Naive B cell (primary cell): ENCODE data around the gene ITIH3. TPM values are rescaled to one million over a fixed set of nuclear protein-coding genes. Genes with fewer than 3 reads are reported as not detected.
A peak's percentile ranks its signal among the peaks of the same experiment; 100 is the strongest.

Experiments used
- ATAC-seq, 2 donors: fragments of 150-1000 bp; cut with Tn5 transposase; 2 replicates each; pipeline ENCODE4 v1.10.0; 2021; ENCODE audit warnings: low read depth in 2 of 2, mild to moderate bottlenecking in 2 of 2, moderate library complexity in 2 of 2
- DNase-seq: peaks from one replicate; pipeline ENCODE4 v3.0.0; 2022
- H3K27ac Mint-ChIP-seq, 6 donors: one replicate each; pipeline ENCODE4 v1.8.0; 2020 to 2022; ENCODE audit warnings: mild to moderate bottlenecking in 6 of 6, mixed read lengths in 6 of 6, moderate library complexity in 5 of 6, inconsistent platforms in 2 of 6
- H3K27me3 Mint-ChIP-seq, 3 donors: one replicate each; pipeline ENCODE4 v1.8.0; 2021 to 2022; ENCODE audit warnings: mixed read lengths in 3 of 3, mild to moderate bottlenecking in 1 of 3
- H3K36me3 Mint-ChIP-seq, 2 donors: one replicate each; pipeline ENCODE4 v1.8.0; 2020 to 2022; ENCODE audit warnings: mixed read lengths in 2 of 2, inconsistent platforms in 1 of 2, mild to moderate bottlenecking in 1 of 2
- H3K4me1 Mint-ChIP-seq, 3 donors: one replicate each; pipeline ENCODE4 v1.8.0; 2020 to 2022; ENCODE audit warnings: mixed read lengths in 3 of 3, inconsistent platforms in 1 of 3, mild to moderate bottlenecking in 1 of 3, moderate library complexity in 1 of 3
- H3K4me3 Mint-ChIP-seq, 8 donors: one replicate each; pipeline ENCODE4 v1.8.0; 2020 to 2022; ENCODE audit warnings: mild to moderate bottlenecking in 8 of 8, mixed read lengths in 8 of 8, moderate library complexity in 8 of 8, inconsistent platforms in 2 of 8
- H3K9me3 Mint-ChIP-seq, 7 donors: one replicate each; pipeline ENCODE4 v1.8.0; 2020 to 2022; ENCODE audit warnings: mixed read lengths in 7 of 7, mild to moderate bottlenecking in 5 of 7, inconsistent platforms in 2 of 7, moderate library complexity in 1 of 7
- polyA plus RNA-seq, 6 donors: library from polyadenylated mRNA; unstranded; fragments of 300-500 nt; fragmentation: Illumina TruSeq; gene quantifications; one replicate each; pipeline ENCODE4 v1.2.3, GENCODE V29; 2021; ENCODE audit warnings: low read depth in 6 of 6

The ITIH3 gene
- polyA plus RNA-seq, 6 donors from 2014 or later = not detected

DNA sequence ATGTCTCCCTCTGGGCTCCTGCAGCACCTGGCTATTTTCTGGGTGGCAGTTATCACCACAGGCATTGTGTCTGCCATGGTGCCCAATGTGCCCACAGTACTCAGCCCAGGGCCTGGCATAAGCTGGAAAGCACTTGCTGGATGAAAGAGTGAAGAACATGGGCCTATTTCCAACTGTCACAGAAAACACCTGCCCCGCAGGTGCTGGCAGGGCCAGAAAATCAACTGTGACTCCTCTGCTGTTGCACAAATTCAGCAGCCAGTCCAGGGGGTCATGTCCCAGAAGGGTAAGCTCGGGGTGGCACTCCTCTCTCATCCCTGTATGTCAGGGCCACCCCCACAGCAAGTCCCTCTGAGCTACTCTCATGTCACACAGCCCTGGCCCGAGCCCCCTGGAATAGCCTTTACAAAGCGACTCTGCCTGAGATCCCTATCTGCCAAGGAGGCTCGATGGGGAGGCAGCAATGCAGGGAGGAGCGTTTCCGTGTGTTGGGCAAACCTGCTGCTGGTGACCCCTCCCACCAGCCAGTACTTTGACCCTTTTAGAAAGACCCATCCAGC lies 16.9 kb downstream of the ITIH3 start:
- H3K36me3 Mint-ChIP-seq = no peaks in the 10 kb centered on the region
- H3K27me3 Mint-ChIP-seq = no peaks in the 10 kb centered on the region
- DNase-seq = no peak
- H3K27ac Mint-ChIP-seq = peak overlapping the region in 1 of 6 donors; percentile 62
- peaks cover 0 to 2% (median 0%) of the 10 kb centered on the region in 7 donors for H3K9me3 Mint-ChIP-seq
- ATAC-seq = no peak
- H3K4me1 Mint-ChIP-seq = no peaks in the 10 kb centered on the region
- H3K4me3 Mint-ChIP-seq = no peak overlapping the region

DNA sequence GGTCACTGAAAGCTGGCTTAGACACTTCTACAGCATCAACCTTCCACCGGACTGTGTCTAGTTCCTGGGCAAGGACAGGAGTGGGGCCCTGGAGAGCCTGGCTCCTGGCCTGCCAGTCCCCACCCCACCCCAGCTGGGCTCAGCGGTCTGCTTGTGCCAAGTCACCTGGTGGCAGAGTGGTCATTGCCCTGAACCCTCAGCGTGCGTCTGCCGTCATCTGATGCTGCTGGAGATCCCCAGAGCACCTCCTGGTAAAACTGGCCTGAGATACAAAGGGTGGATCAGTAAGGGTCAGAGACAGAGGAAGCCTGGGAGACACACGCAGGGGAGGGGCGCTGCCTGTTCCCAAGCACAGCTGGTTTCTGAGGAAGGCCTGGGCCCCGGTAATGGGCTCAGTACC lies 19.2 kb downstream of the ITIH3 start:
- no peak for ATAC-seq
- Mint-ChIP-seq H3K36me3 (no peaks in the 10 kb centered on the region), H3K9me3 (peaks cover 0 to 2% (median 0%) of the 10 kb centered on the region in 7 donors), H3K27me3 (no peaks in the 10 kb centered on the region), H3K4me3 (no peak overlapping the region), H3K4me1 (no peaks in the 10 kb centered on the region), H3K27ac (no peak overlapping the region)
- no peak for DNase-seq

DNA sequence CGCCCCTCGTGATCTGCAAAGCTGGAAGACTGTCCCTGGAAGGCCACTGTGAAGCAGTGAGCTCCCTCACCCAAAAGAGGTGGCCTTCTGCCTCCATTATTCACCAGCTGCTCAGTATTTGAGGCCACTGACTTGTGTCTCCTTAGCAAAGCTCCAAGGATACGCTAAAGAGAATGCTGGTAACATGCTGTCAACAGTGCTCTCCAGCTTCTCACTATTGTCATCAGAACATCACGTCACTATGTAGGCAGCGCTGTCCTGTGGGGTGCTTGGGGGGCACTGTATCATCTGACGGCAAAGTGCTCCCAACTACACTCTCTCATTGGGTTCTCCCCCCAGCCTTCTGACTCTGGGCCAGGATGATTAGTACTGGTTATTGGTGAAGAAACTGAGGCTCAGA lies 21.6 kb downstream of the ITIH3 start:
- Mint-ChIP-seq H3K27me3 (no peaks in the 10 kb centered on the region), H3K4me3 (no peak overlapping the region), H3K4me1 (no peaks in the 10 kb centered on the region), H3K9me3 (no peaks in the 10 kb centered on the region), H3K27ac (peak overlapping the region in 1 of 6 donors; percentile 51), H3K36me3 (no peaks in the 10 kb centered on the region)
- DNase-seq = no peak
- no peak for ATAC-seq

DNA sequence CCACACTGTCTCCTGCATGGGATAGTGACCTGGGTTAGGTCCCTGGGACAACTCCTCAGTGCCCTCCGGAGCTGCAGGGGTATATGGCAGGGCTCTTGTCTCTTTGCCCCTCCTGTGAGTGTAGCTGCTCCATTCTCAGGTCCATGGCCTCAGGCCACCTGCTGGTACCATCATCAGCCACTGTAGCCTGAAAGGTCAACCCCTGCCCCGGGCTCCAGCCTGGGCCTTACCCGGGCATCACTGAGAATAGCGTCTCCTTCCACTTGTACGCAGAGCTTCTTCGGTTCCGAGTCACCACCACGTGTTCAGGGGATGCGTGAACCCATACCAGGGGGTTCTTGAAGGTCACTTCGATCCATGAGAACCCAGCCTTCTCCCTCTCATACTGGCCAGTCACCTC lies 22.1 kb downstream of the ITIH3 start:
- Mint-ChIP-seq H3K36me3 (no peaks in the 10 kb centered on the region), H3K27ac (peak overlapping the region in 1 of 6 donors; percentile 51), H3K4me3 (no peak overlapping the region), H3K9me3 (no peaks in the 10 kb centered on the region), H3K27me3 (no peaks in the 10 kb centered on the region), H3K4me1 (no peaks in the 10 kb centered on the region)
- DNase-seq (no peak), ATAC-seq (no peak)

DNA sequence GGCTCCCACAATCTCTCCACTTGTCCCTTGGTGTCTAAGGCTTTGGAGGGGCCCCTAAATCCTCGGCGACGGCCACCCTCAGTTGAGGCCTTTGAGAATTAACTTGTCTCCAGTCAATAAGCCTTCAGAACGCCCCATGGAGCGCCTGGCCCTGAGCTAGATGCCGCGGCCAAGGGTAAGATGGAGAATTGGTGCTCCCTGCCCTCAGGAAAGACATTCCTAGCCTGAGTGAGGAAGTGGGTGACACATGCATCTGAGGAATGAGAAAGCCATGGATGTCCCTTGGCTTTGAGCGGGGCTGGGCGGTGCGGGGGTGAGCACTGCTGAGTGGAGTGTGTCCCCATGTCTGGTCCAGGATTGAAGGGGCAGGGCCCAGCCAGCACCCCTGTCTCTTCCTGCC lies 22.6 kb downstream of the ITIH3 start:
- Mint-ChIP-seq H3K27me3 (no peaks in the 10 kb centered on the region), H3K27ac (no peak overlapping the region), H3K36me3 (no peaks in the 10 kb centered on the region), H3K4me1 (no peaks in the 10 kb centered on the region), H3K9me3 (no peaks in the 10 kb centered on the region), H3K4me3 (no peak overlapping the region)
- ATAC-seq (no peak), DNase-seq (no peak)

DNA sequence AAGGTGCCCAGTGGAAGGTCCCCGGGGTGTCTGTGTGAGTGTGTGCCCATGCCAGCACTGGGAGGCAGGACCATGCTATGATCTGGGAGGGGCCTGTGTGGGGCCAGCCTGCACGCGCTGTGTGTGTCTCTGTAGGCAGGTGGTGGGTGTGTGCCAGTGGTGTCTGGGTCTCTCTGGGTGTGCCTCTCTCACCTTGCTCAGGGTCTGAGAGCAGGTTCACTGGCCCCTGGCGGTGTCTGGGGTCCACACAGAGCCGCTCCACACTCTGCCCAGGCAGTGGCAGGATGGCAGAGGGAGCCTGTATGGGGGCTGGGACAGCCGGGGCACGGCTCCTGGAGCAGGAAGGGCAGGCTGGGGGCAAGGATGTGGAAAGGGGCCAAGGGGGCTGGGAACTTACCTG lies 23.3 kb downstream of the ITIH3 start:
- H3K9me3 Mint-ChIP-seq = no peaks in the 10 kb centered on the region
- no peaks in the 10 kb centered on the region for H3K27me3 Mint-ChIP-seq
- ATAC-seq (no peak), DNase-seq (no peak)
- no peaks in the 10 kb centered on the region for H3K36me3 Mint-ChIP-seq
- peak overlapping the region in 1 of 6 donors; percentile 74 for H3K27ac Mint-ChIP-seq
- H3K4me1 Mint-ChIP-seq = no peaks in the 10 kb centered on the region
- no peak overlapping the region for H3K4me3 Mint-ChIP-seq

DNA sequence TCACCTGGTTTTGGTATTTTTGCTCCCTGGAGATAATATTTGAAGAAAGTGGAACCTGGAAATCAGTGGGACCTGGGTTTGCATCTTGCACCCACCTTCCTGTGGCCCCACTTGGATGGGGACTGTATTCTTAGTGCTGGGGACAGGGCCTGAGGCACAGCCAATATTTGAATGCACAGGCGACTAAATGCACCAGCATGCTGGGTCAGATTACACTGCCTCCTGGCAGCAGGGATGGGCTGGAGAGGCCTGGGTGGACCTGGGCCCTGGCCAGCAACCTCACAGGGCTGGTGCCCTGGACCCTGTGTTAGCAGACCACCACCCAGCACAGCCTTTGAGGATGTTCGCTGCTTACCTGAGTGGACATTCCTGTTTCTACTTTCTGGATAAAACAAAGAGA lies 25.3 kb downstream of the ITIH3 start:
- ATAC-seq (no peak), DNase-seq (no peak)
- H3K9me3 Mint-ChIP-seq = no peaks in the 10 kb centered on the region
- H3K27ac Mint-ChIP-seq = peak overlapping the region in 1 of 6 donors; percentile 37
- H3K4me3 Mint-ChIP-seq = no peak overlapping the region
- no peaks in the 10 kb centered on the region for H3K27me3 Mint-ChIP-seq
- H3K4me1 Mint-ChIP-seq = no peaks in the 10 kb centered on the region
- H3K36me3 Mint-ChIP-seq = no peaks in the 10 kb centered on the region

DNA sequence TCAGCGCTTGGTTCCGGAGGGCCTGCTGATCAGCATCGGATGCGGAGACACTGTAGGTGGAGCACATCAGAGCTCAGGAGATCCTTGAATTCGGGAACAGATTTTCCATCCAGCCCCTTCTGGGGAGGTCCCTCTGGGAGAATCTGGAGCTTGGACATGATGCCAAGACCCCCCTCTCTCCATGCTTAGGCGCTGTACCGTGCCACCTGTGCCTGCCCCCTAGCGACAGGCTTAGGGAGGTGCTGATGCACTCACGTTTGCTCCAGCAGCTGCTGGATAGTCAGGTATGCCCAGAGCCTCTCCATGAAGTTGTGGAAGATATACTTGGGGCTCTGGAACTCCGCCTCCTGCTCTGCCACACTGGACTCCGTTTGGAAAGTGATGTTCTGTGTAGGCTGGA lies 26.1 kb downstream of the ITIH3 start:
- H3K4me3 Mint-ChIP-seq = no peak overlapping the region
- H3K27me3 Mint-ChIP-seq = no peaks in the 10 kb centered on the region
- no peaks in the 10 kb centered on the region for H3K4me1 Mint-ChIP-seq
- DNase-seq (no peak), ATAC-seq (peak in 1 of 2 donors; percentile 28)
- H3K36me3 Mint-ChIP-seq = no peaks in the 10 kb centered on the region
- no peaks in the 10 kb centered on the region for H3K9me3 Mint-ChIP-seq
- peak overlapping the region in 1 of 6 donors; percentile 47 for H3K27ac Mint-ChIP-seq

DNA sequence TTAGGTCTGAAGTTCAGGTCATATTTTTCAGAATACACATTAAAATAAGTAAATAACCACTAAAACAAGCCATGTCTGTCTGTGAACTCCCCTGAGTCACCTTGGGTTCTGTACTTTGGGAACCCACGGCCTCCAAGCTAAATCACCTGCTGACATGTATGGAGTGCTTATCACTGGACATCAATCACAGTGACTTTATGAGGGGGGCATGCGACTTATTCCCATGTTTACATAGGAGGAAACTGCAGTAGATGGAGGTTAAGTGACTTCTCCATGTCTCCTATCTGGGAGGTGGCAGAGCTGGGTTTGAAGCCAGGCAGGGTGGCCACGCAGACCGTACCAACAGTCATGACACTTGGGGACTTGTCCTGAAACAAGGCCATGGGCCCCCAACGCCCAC lies 27.8 kb downstream of the ITIH3 start:
- no peak for DNase-seq
- no peaks in the 10 kb centered on the region for H3K9me3 Mint-ChIP-seq
- no peaks in the 10 kb centered on the region for H3K27me3 Mint-ChIP-seq
- H3K4me3 Mint-ChIP-seq = no peak overlapping the region
- no peak overlapping the region for H3K27ac Mint-ChIP-seq
- no peaks in the 10 kb centered on the region for H3K36me3 Mint-ChIP-seq
- no peak for ATAC-seq
- H3K4me1 Mint-ChIP-seq = no peaks in the 10 kb centered on the region

DNA sequence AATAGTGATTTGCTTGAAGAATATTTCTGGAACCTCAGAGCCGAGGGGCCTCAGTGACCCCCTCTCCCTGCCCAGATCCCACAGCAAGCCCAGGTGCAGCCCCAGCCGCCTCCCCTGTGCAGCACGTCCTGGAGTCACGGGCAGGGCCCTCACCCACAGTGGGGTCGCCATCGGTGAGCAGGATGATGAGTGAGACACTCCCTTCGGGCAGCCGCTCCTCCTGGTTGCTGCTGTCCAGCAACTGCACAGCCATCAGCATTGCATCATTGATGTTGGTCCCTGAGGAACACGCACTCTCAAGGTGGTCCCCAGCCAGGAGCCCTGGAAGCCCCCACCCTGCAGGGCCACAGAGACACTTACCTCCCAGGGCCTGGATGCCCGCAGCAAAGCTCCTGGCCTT lies 29.4 kb downstream of the ITIH3 start:
- H3K4me3 Mint-ChIP-seq = no peak overlapping the region
- no peak overlapping the region for H3K27ac Mint-ChIP-seq
- H3K36me3 Mint-ChIP-seq = no peaks in the 10 kb centered on the region
- no peak for DNase-seq
- H3K4me1 Mint-ChIP-seq = no peaks in the 10 kb centered on the region
- H3K9me3 Mint-ChIP-seq = no peaks in the 10 kb centered on the region
- H3K27me3 Mint-ChIP-seq = no peaks in the 10 kb centered on the region
- ATAC-seq = no peak

DNA sequence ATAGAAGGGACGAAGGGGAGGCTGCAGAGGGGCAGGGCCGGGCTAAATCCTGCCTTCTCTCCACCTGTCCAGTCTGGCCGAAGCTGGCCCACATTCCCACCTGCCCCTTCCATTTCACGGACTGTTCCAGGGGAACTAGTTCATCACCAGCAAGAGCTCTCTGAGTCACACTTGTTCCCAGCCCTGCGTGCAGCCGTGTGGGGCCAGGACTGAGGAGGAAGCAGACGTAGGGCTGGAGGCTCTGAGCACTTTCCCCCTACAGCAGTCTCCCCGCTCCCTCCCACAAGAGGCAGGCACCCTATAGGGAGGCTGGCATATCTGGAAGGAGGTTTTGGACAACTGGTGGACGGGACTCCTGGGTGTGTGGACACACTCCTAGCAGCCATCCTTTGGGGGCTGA lies 32.8 kb downstream of the ITIH3 start:
- H3K27me3 Mint-ChIP-seq = no peaks in the 10 kb centered on the region
- H3K4me3 Mint-ChIP-seq = no peak overlapping the region
- no peak for ATAC-seq
- peak overlapping the region in 2 of 6 donors; percentile 15 to 53 for H3K27ac Mint-ChIP-seq
- H3K9me3 Mint-ChIP-seq = no peaks in the 10 kb centered on the region
- H3K36me3 Mint-ChIP-seq = no peaks in the 10 kb centered on the region
- H3K4me1 Mint-ChIP-seq = no peaks in the 10 kb centered on the region
- no peak for DNase-seq

DNA sequence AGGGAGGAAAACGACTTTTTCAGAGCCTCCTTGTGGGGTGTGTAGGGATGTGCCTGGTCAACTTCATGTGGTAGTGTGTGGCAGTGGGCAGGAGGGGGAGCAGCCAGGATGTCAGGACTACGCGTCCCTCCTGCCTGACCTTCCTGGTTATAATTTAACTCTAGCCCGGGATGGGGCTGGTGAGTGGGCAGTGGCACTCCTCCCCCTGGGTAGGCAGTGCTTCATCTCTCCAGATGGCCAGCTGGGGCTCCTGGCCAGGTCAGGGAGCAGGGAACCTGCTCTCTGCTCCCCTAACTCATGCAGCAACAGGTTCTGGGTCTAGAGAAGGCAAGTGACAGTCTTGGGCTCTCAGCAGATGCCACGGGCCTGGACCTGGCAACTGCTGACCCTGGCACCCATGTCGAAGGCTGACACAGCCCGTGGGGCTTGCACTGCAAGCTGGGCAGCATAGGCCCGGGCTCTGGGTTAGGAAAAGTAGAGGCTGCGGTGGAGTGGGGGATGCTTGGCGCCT lies 33.3 kb downstream of the ITIH3 start:
- DNase-seq (no peak), ATAC-seq (no peak)
- Mint-ChIP-seq H3K27me3 (no peaks in the 10 kb centered on the region), H3K36me3 (no peaks in the 10 kb centered on the region), H3K9me3 (no peaks in the 10 kb centered on the region), H3K4me1 (no peaks in the 10 kb centered on the region), H3K4me3 (no peak overlapping the region), H3K27ac (no peak overlapping the region)

DNA sequence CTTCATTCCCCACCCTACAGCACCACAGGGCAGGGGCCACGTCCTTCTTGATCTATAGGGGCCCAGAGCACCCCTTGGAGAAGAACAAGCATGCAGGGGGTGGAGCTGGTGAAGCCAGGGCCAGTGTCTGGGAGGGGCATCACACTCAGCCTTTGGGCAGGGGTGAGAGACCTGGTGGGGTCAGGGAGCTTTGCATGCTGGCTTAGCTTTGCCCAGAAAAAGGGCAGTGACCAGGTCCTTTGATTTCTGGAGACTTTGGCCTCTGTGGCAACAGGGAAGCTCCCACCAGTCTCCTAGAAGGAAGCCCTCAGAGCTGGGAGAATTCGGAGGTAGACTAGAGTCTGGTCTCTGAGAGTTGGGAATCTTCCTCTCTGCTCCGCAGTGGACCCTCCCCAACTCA lies 34.9 kb downstream of the ITIH3 start:
- H3K27me3 Mint-ChIP-seq = no peaks in the 10 kb centered on the region
- DNase-seq = no peak
- no peaks in the 10 kb centered on the region for H3K9me3 Mint-ChIP-seq
- ATAC-seq = no peak
- no peak overlapping the region for H3K27ac Mint-ChIP-seq
- no peaks in the 10 kb centered on the region for H3K4me1 Mint-ChIP-seq
- H3K4me3 Mint-ChIP-seq = no peak overlapping the region
- no peaks in the 10 kb centered on the region for H3K36me3 Mint-ChIP-seq

DNA sequence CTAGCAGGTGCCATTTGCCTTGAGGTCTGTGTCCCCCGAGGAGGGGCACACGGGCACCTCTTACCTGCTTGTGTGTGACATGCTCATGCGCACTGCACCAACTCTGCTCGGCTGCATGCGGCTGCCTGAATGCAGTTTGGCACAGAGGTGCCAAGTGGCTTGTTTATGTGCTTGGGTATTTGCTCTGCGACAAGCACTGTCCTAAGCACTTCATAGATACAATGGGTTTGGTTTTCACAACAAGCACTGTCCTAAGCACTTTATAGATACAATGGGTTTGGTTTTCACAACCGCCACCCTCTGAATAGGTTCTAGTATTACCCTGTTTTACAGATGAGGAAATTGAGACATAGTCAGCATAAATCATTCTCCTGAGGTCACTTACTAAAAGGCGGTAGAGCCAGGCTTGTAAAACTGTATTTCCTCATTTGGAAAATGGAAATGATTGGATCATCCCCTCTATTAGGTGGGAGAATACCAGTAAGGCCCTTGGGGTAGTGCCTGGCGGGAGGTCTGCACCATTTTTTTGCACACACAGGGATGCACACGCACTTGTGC lies 35.4 kb downstream of the ITIH3 start:
- DNase-seq (no peak), ATAC-seq (no peak)
- no peak overlapping the region for H3K4me3 Mint-ChIP-seq
- no peaks in the 10 kb centered on the region for H3K36me3 Mint-ChIP-seq
- no peaks in the 10 kb centered on the region for H3K9me3 Mint-ChIP-seq
- no peaks in the 10 kb centered on the region for H3K4me1 Mint-ChIP-seq
- H3K27ac Mint-ChIP-seq = no peak overlapping the region
- H3K27me3 Mint-ChIP-seq = no peaks in the 10 kb centered on the region
